ENCODE results near the gene RBM39.

- TF ChIP-seq CTCF (IDR thresholded peaks at IDR 0.05 in 2 of 3, conservative IDR thresholded peaks at IDR 0.05 in 1 of 3; ENCODE audit: insufficient read depth in 2 of 3, low read depth in 1 of 3, low read length in 3 of 3) (no peak), CHD2 (IDR thresholded peaks at IDR 0.05; ENCODE audit: low read depth, low read length) (no peak), BRF2 (IDR thresholded peaks at IDR 0.05; ENCODE audit: borderline replicate concordance, insufficient read depth, insufficient read length) (no peak), HDGF (IDR thresholded peaks at IDR 0.05) (no peak), NFYB (IDR thresholded peaks at IDR 0.05; ENCODE audit: extremely low read depth, insufficient read length) (no peak), ATF3 (IDR thresholded peaks at IDR 0.05) (no peak), ATF3 (CRISPR knock-in tag; conservative IDR thresholded peaks at IDR 0.05) (no peak), ZKSCAN1 (IDR thresholded peaks at IDR 0.05; ENCODE audit: low read depth, low read length) (no peak), ZBTB49 (CRISPR knock-in tag; IDR thresholded peaks at IDR 0.05; ENCODE audit: borderline replicate concordance) (no peak), ZBTB33 (CRISPR knock-in tag; IDR thresholded peaks at IDR 0.05) (no peak), ELK1 (CRISPR knock-in tag; IDR thresholded peaks at IDR 0.05) (no peak), ZFX (CRISPR knock-in tag; IDR thresholded peaks at IDR 0.05) (no peak), ZNF431 (CRISPR knock-in tag; IDR thresholded peaks at IDR 0.05) (no peak), MEF2D (tag; conservative IDR thresholded peaks at IDR 0.05; ENCODE audit: low read depth) (no peak)
Measured at GRCh38 chr20:35729836-35730582, 12.1 kb downstream of the RBM39 start.
